RWPE2 (cell line): Measurements from ENCODE around the gene CHST15.
A peak's percentile ranks its signal among the peaks of the same experiment; 100 is the strongest.

Source experiments
- ATAC-seq: fragments of 200-7000 bp; cut with Tn5 transposase; 3 replicates; pipeline ENCODE4 v1.9.1; 2021; ENCODE audit warnings: low read depth
- DNase-seq: peaks from one replicate; pipeline ENCODE4 v3.0.0-alpha.2; 2020; ENCODE audit warnings: low spot score
- H3K27ac ChIP-seq: fragments of 450-650 bp; 2 replicates; pipeline ENCODE4 v1.5.1; 2017; ENCODE audit warnings: mild to moderate bottlenecking; ENCODE audit not compliant: poor library complexity, severe bottlenecking
- H3K27me3 ChIP-seq: fragments of 250-450 bp; sonication (Bioruptor Pico); 2 replicates; pipeline ENCODE4 v1.5.1; 2021; ENCODE audit warnings: mild to moderate bottlenecking, moderate library complexity; ENCODE audit not compliant: insufficient read depth, poor library complexity, severe bottlenecking
- H3K36me3 ChIP-seq: fragments of 250-450 bp; sonication (Bioruptor Pico); 2 replicates; pipeline ENCODE4 v1.5.1; 2020; ENCODE audit warnings: low read depth, mild to moderate bottlenecking, moderate library complexity
- H3K4me1 ChIP-seq: fragments of 250-450 bp; sonication (Bioruptor Pico); 2 replicates; pipeline ENCODE4 v1.5.1; 2021; ENCODE audit warnings: mild to moderate bottlenecking, moderate library complexity; ENCODE audit not compliant: insufficient read depth, poor library complexity, severe bottlenecking
- H3K4me3 ChIP-seq: fragments of 250-450 bp; sonication (Bioruptor Pico); 2 replicates; pipeline ENCODE4 v1.5.1; 2021; ENCODE audit warnings: mild to moderate bottlenecking, moderate library complexity; ENCODE audit not compliant: severe bottlenecking
- H3K9me3 ChIP-seq: fragments of 250-450 bp; sonication (Bioruptor Pico); 2 replicates; pipeline ENCODE4 v1.5.1; 2021; ENCODE audit warnings: mild to moderate bottlenecking, moderate library complexity; ENCODE audit not compliant: severe bottlenecking
- CTCF ChIP-seq: fragments of 450-650 bp; IDR thresholded peaks from one replicate; pipeline ENCODE4 v1.5.1; 2017; ENCODE audit warnings: mild to moderate bottlenecking, moderate library complexity; ENCODE audit not compliant: poor library complexity, severe bottlenecking

Gene CHST15

GRCh38 chr10:124067825-124068400 lies 25.5 kb downstream of the CHST15 start:
- Histone ChIP-seq H3K27me3 (no peaks in the 10 kb centered on the region), H3K4me3 (no peak overlapping the region), H3K27ac (no peak overlapping the region), H3K9me3 (no peaks in the 10 kb centered on the region), H3K36me3 (no peaks in the 10 kb centered on the region), H3K4me1 (peaks cover 45% of the 10 kb centered on the region)
- no peak for DNase-seq
- no peak for TF ChIP-seq CTCF
- ATAC-seq: no peak

- no peaks in the 10 kb centered on the region for H3K9me3 ChIP-seq
- TF ChIP-seq CTCF: no peak
- peaks cover 45% of the 10 kb centered on the region for H3K4me1 ChIP-seq
- H3K36me3 ChIP-seq: no peaks in the 10 kb centered on the region
- ATAC-seq: no peak
- H3K27me3 ChIP-seq: no peaks in the 10 kb centered on the region
- H3K4me3 ChIP-seq: no peak overlapping the region
- H3K27ac ChIP-seq: no peak overlapping the region
- no peak for DNase-seq
Measured at GRCh38 chr10:124066781-124067714, 26.4 kb downstream of the CHST15 start.

GRCh38 chr10:124066126-124066700 lies 27.2 kb downstream of the CHST15 start:
- DNase-seq (no peak), ATAC-seq (no peak)
- TF ChIP-seq CTCF: no peak
- Histone ChIP-seq H3K36me3 (no peaks in the 10 kb centered on the region), H3K9me3 (no peaks in the 10 kb centered on the region), H3K4me3 (no peak overlapping the region), H3K4me1 (peaks cover 45% of the 10 kb centered on the region), H3K27ac (no peak overlapping the region), H3K27me3 (no peaks in the 10 kb centered on the region)

DNA sequence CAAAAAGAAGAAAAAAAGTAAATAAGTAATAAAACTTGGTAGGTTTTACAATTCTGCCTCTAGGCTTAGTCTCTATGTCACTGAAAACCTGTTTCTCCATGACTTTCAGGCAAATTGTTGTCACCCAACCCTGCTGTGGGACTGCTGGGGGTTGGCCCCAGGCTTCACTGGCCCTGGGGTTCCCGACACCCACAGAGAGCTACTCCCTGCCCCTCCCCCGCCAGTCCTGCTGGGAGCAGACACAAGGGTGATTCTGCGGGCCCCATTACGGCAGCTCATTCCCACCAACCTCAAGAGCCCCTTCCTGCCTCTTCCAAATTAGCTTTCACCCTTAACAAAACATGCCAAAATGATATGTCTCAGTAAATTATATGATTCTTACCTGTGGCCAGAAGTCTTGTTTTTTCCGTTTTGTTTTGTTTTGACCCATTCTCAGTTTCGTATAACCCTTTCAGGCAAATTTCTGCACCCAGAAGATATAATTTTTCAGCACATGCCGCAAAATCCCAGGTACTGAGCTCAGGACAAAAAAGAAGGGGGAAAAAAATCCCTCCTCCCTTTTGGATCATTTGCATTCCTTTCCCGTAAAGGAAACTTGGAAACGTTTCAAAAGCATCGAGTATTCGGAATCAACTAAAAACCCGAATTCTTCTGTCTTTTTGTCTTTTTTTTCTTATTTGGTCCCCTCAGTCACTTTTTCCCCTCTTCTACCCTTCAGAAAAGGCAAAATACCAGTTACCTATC lies 27.8 kb downstream of the CHST15 start:
- no peaks in the 10 kb centered on the region for H3K36me3 ChIP-seq
- H3K27ac ChIP-seq: peak overlapping the region; percentile 64
- H3K4me3 ChIP-seq: no peak overlapping the region
- DNase-seq (no peak), ATAC-seq (no peak)
- peaks cover 45% of the 10 kb centered on the region for H3K4me1 ChIP-seq
- no peaks in the 10 kb centered on the region for H3K9me3 ChIP-seq
- TF ChIP-seq CTCF: no peak
- no peaks in the 10 kb centered on the region for H3K27me3 ChIP-seq
